HepG2 (cell line): Measurements from ENCODE around the gene PTCD1. TPM values are rescaled to one million over a fixed set of nuclear protein-coding genes. Genes with fewer than 3 reads are reported as not detected.

ENCODE experiments used
- ATAC-seq: fragments of 200-7000 bp; cut with Tn5 transposase; 3 replicates; pipeline ENCODE4 v1.9.1; 2020; ENCODE audit warnings: mild to moderate bottlenecking, moderate library complexity
- BruUV-seq: library from RNA; stranded (reverse); fragments of 400-500 nt; replicated peaks from 2 replicates; lab custom pipeline; 2021; lab: Mats Ljungman, UMichigan
- CTCF ChIA-PET: fragments of 300-600 bp; formaldehyde crosslinking; extraction: SDS; loops from one replicate; lab custom pipeline; 2021; ENCODE audit warnings: low total read pairs, inconsistent platforms, low intra/inter-chr PET ratio; lab: Yijun Ruan, JAX
- POLR2A ChIA-PET: fragments of 350-600 bp; sonication (Branson Sonifier 250); formaldehyde crosslinking; loops from one replicate; lab custom pipeline; 2020; ENCODE audit warnings: antibody characterized with exemption, inconsistent platforms; lab: Yijun Ruan, JAX
- DNase-seq: peaks from one replicate; pipeline ENCODE4 v3.0.0-alpha.2; 2015; ENCODE audit warnings: low spot score
- FAIRE-seq: peaks from 3 replicates; lab custom pipeline; 2011; peaks lifted over from hg19 to GRCh38; lab: Jason Lieb, UNC
- H2AFZ ChIP-seq: one replicate; pipeline ENCODE4 v1.6.1; 2011; ENCODE audit warnings: low read length, inconsistent platforms
- H3K27ac ChIP-seq: fragments of 300-600 bp; 3 replicates; pipeline ENCODE4 v1.8.0; 2011; ENCODE audit warnings: mixed run types, mild to moderate bottlenecking, mixed read lengths, low read length, inconsistent platforms; ENCODE audit not compliant: insufficient read depth; ENCODE audit errors: extremely low read length
- H3K27me3 ChIP-seq, 2 experiments: fragments of 200-600 bp in 1 of 2; 2 replicates in 1 of 2; 3 replicates in 1 of 2; pipeline versions ENCODE4 v1.6.0 to v1.8.0; 2011; ENCODE audit warnings: low read length in 2 of 2, mild to moderate bottlenecking in 2 of 2, moderate library complexity in 2 of 2, inconsistent platforms in 1 of 2; ENCODE audit not compliant: insufficient read depth in 2 of 2, control insufficient read depth in 1 of 2
- H3K36me3 ChIP-seq, 2 experiments: fragments of 200-600 bp in 1 of 2; replicated peaks in 1 of 2; 2 replicates in 1 of 2; 3 replicates in 1 of 2; pipeline versions ENCODE4 v1.5.1 to v1.8.0; 2011; ENCODE audit warnings: low read length in 2 of 2, inconsistent platforms in 1 of 2; ENCODE audit not compliant: insufficient read depth in 2 of 2, control insufficient read depth in 1 of 2
- H3K4me1 ChIP-seq: 2 replicates; pipeline ENCODE4 v1.5.1; 2012; ENCODE audit warnings: low read length, inconsistent platforms; ENCODE audit not compliant: insufficient read depth
- H3K4me2 ChIP-seq: 2 replicates; pipeline ENCODE4 v1.6.0; 2011; ENCODE audit warnings: low read depth, low read length, inconsistent platforms
- H3K4me3 ChIP-seq, 3 experiments: fragments of 200-600 bp in 1 of 3; sonication (generic), shearing (Covaris generic) in 1 of 3; replicated peaks in 1 of 3; 2 replicates each; pipeline ENCODE4 v1.5.1; 2011 to 2016; ENCODE audit warnings: low read length in 3 of 3, inconsistent platforms in 2 of 3, low read depth in 2 of 3, mild to moderate bottlenecking in 2 of 3, control low read depth in 1 of 3, mixed read lengths in 1 of 3; ENCODE audit not compliant: insufficient read depth in 1 of 3
- H3K79me2 ChIP-seq: one replicate; pipeline ENCODE4 v1.6.1; 2011; ENCODE audit warnings: low read length, inconsistent platforms; ENCODE audit not compliant: insufficient read depth
- H3K9ac ChIP-seq: 2 replicates; pipeline ENCODE4 v1.6.0; 2011; ENCODE audit warnings: mild to moderate bottlenecking, low read depth, low read length, inconsistent platforms; ENCODE audit not compliant: insufficient read depth
- H3K9me3 ChIP-seq: 2 replicates; pipeline ENCODE4 v1.5.1; 2012; ENCODE audit warnings: mild to moderate bottlenecking, low read length
- H4K20me1 ChIP-seq: 2 replicates; pipeline ENCODE4 v1.6.0; 2011; ENCODE audit warnings: inconsistent platforms, mild to moderate bottlenecking, low read length, moderate library complexity; ENCODE audit not compliant: insufficient read depth
- AGO1 ChIP-seq: fragments of 200-400 bp; formaldehyde crosslinking; IDR thresholded peaks from 2 replicates; pipeline ENCODE4 v1.6.1; 2017; ENCODE audit warnings: mild to moderate bottlenecking, low read depth, low read length, moderate library complexity; ENCODE audit not compliant: poor library complexity, severe bottlenecking
- AGO2 ChIP-seq: fragments of 200-400 bp; formaldehyde crosslinking; optimal IDR thresholded peaks from 2 replicates; pipeline ENCODE3; 2017; ENCODE audit warnings: mild to moderate bottlenecking, low read depth, low read length, moderate library complexity
- BHLHE40 ChIP-seq: IDR thresholded peaks from 2 replicates; pipeline ENCODE4 v1.6.1; 2011; ENCODE audit warnings: low read length, improper control_type of control experiment
- RBFOX2 ChIP-seq: fragments of 200-400 bp; formaldehyde crosslinking; IDR thresholded peaks from 2 replicates; pipeline ENCODE4 v1.6.1; 2017; ENCODE audit warnings: low read depth, mild to moderate bottlenecking, low read length
- RBM22 ChIP-seq: fragments of 200-400 bp; formaldehyde crosslinking; optimal IDR thresholded peaks from 2 replicates; pipeline ENCODE3; 2017; ENCODE audit warnings: mild to moderate bottlenecking, low read length, moderate library complexity
- ZNF17 ChIP-seq: sonication (generic); formaldehyde crosslinking; IDR thresholded peaks from 2 replicates; pipeline ENCODE4 v1.5.0; 2020; ENCODE audit warnings: mild to moderate bottlenecking, missing genetic modification reagents
- WGBS: methylation state at CpG from one replicate; pipeline ENCODE4 v1.1.6; 2017; ENCODE audit warnings: low lambda C conversion rate; 5-methylcytosine and 5-hydroxymethylcytosine counted together
- in situ Hi-C: cut with HindIII; loops from 2 replicates; pipeline ENCODE4 v1.10.0; 2017; ENCODE audit warnings: low pct_unique_long_range_greater_than_20kb; ENCODE audit not compliant: extremely low pct_ligation_motif_present
- intact Hi-C: fragments of 100-400 bp; cut with micrococcal nuclease; formaldehyde crosslinking; loops from one replicate; pipeline ENCODE4 v1.10.0; 2022; ENCODE audit not compliant: unreplicated experiment
- polyA plus RNA-seq, 8 experiments: library from polyadenylated mRNA; depleted of rRNA in 3 of 8; stranded (reverse) in 7 of 8; unstranded in 1 of 8; fragments of >200 nt; fragmentation: Illumina TruSeq in 4 of 8; extraction: Trizol in 4 of 8; gene quantifications; 2 replicates each; pipeline versions ENCODE4 v1.2.1 to v1.2.3, GENCODE V29; 2011 to 2016; ENCODE audit warnings: low read depth in 4 of 8, missing spikeins in 1 of 8, mixed read lengths in 1 of 8; ENCODE audit not compliant: insufficient read depth in 1 of 8
- total RNA-seq, 5 experiments: library from RNA; depleted of rRNA; stranded (reverse); fragments of >200 nt; fragmentation: Illumina TruSeq; extraction: Trizol; gene quantifications; 2 replicates each; pipeline ENCODE4 v1.2.3, GENCODE V29; 2016; ENCODE audit warnings: low read depth in 1 of 5
- TF ChIP-seq, protein P1 (sequence below): sonication (generic); formaldehyde crosslinking; IDR thresholded peaks from 2 replicates; pipeline ENCODE4 v1.8.0; 2022; ENCODE audit warnings: missing genetic modification reagents, mild to moderate bottlenecking, inconsistent platforms, borderline replicate concordance

The PTCD1 gene
- total and polyA plus RNA-seq, 2 of the 13 experiments (the other 11 are each of a cell fraction or from before 2014, with no cell fraction given) = 3.0 to 8.4 TPM

DNA sequence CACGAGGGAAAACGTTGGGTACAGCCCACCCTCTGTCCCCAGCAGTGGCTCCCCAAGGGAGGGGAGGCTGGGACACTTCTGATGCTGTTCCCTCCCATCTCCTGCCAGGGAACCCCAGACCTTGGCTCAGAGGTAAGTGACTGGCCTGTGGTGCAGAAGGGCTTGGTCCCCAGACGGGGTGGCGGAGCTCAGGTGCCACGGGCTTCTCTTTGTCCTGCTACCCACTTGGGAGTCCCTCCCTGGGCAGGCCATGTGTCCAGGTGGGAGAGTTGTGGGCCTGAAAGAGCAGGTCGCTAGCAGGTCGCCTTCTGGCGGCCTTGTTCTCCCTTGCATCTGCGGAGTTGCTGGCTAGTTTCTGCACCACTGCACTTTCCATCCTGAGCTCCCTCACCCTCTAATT lies 17.3 kb upstream of the PTCD1 start:
- TF ChIP-seq AGO1 (peak; percentile 1), RBM22 (peak; percentile 85), AGO2 (peak; percentile 82), BHLHE40 (no peak)
- TF ChIP-seq, protein P1, sequence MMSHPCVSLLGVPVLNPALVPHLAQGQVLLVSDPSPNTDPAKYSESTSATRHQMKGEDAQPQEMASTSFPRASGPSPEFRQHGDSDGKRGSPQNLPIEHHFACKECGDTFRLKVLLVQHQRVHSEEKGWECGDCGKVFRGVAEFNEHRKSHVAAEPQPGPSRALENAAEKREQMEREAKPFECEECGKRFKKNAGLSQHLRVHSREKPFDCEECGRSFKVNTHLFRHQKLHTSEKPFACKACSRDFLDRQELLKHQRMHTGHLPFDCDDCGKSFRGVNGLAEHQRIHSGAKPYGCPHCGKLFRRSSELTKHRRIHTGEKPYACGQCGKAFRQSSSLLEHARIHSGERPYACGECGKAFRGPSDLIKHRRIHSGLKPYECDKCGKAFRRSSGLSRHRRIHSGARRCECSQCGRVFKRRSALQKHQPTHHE (CRISPR knock-in tag) = no peak
- DNase-seq (no peak), ATAC-seq (no peak; the same call in 2 of the 3 replicates), FAIRE-seq (no peak)
- Histone ChIP-seq H3K27ac (no peak overlapping the region), H4K20me1 (peaks cover 37% of the 10 kb centered on the region), H3K9ac (no peak overlapping the region), H3K36me3 (peaks cover 28 to 97% of the 10 kb centered on the region in 2 experiments), H3K27me3 (no peaks in the 10 kb centered on the region), H2AFZ (no peak overlapping the region), H3K4me1 (peaks cover 9% of the 10 kb centered on the region), H3K79me2 (peaks cover 26% of the 10 kb centered on the region), H3K9me3 (no peaks in the 10 kb centered on the region), H3K4me2 (no peak overlapping the region), H3K4me3 (no peak overlapping the region)
- BruUV-seq = no TSS peak
- intact Hi-C loops = no loop called here
- POLR2A ChIA-PET = interaction anchor here (3.8 kb wide), 1 partner anchor 10 kb away, joined by 16 read pairs; the partner anchor contains the start of gene ATP5MF
- CTCF ChIA-PET = no interaction called here
- in situ Hi-C loops = no loop called here
- WGBS = 87% methylated on average over 7 of the region's 9 CpGs

- H3K4me3 ChIP-seq = no peak overlapping the region
- H4K20me1 ChIP-seq = peaks cover 11% of the 10 kb centered on the region
- no peak overlapping the region for H3K9ac ChIP-seq
- ChIA-PET POLR2A (no interaction called here), CTCF (no interaction called here)
- ATAC-seq (no peak), FAIRE-seq (no peak), DNase-seq (no peak)
- BruUV-seq = no TSS peak
- H3K27me3 ChIP-seq = no peaks in the 10 kb centered on the region
- WGBS = 98% methylated on average over 10 of the region's 11 CpGs
- peaks cover under 1% of the 10 kb centered on the region for H3K79me2 ChIP-seq
- intact Hi-C loops = no loop called here
- TF ChIP-seq RBFOX2 (0 out of 2 replicates have a peak, but pooled peaks have one; percentile 31), AGO2 (peak; percentile 55), ZNF17 (CRISPR knock-in tag) (no peak)
- TF ChIP-seq, all 625 proteins: peak for 2
- Histone ChIP-seq H3K4me2 (no peak overlapping the region), H2AFZ (no peak overlapping the region), H3K9me3 (no peaks in the 10 kb centered on the region), H3K4me1 (no peaks in the 10 kb centered on the region), H3K36me3 (peaks cover 35 to 96% of the 10 kb centered on the region in 2 experiments), H3K27ac (no peak overlapping the region)
- in situ Hi-C loops = no loop called here
Measured at GRCh38 chr7:99453105-99453504, 14.5 kb upstream of the PTCD1 start.
